HEK293 (cell line): ENCODE results near the gene ADAMTSL2.

ENCODE experiments used
- CTCF ChIA-PET: fragments of 350-600 bp; formaldehyde crosslinking; extraction: SDS; loops from one replicate; lab custom pipeline; 2021; ENCODE audit warnings: antibody characterized with exemption; lab: Yijun Ruan, JAX
- POLR2A ChIA-PET: fragments of 300-600 bp; formaldehyde crosslinking; extraction: SDS; loops from one replicate; lab custom pipeline; 2020; ENCODE audit warnings: antibody characterized with exemption, inconsistent platforms; lab: Yijun Ruan, JAX
- H3K27ac ChIP-seq: fragments of 200-500 bp; sonication (Bioruptor generic); 2 replicates; pipeline ENCODE4 v1.5.1; 2014; ENCODE audit warnings: low read depth, low read length, control low read depth, inconsistent platforms; ENCODE audit errors: extremely low read depth
- H3K36me3 ChIP-seq, 2 experiments: fragments of 200-500 bp in 1 of 2; sonication (Bioruptor generic) in 1 of 2; 1 replicate in 1 of 2; 2 replicates in 1 of 2; pipeline ENCODE4 v1.5.1; 2014 to 2017; ENCODE audit warnings: inconsistent platforms in 2 of 2, low read length in 2 of 2; ENCODE audit not compliant: control insufficient read depth in 2 of 2, insufficient read depth in 1 of 2
- H3K4me1 ChIP-seq: fragments of 200-500 bp; sonication (Bioruptor generic); 2 replicates; pipeline ENCODE4 v1.5.1; 2014; ENCODE audit warnings: mild to moderate bottlenecking, low read length, inconsistent platforms; ENCODE audit not compliant: control insufficient read depth, insufficient read depth
- H3K4me3 ChIP-seq: 2 replicates; pipeline ENCODE4 v1.5.1; 2011; ENCODE audit warnings: low read depth, mild to moderate bottlenecking, control low read depth, low read length, moderate library complexity
- H3K9me3 ChIP-seq: fragments of 200-500 bp; sonication (Bioruptor generic); 2 replicates; pipeline ENCODE4 v1.5.1; 2014; ENCODE audit warnings: low read depth, low read length, inconsistent platforms; ENCODE audit not compliant: control insufficient read depth, insufficient read depth
- GLI4 ChIP-seq: fragments of 450-650 bp; formaldehyde crosslinking; IDR thresholded peaks from 2 replicates; pipeline ENCODE4 v1.5.1; 2016; ENCODE audit warnings: missing biosample characterization, missing genetic modification characterization
- KLF10 ChIP-seq: fragments of 450-650 bp; IDR thresholded peaks from 2 replicates; pipeline ENCODE4 v1.5.1; 2018; ENCODE audit warnings: missing biosample characterization, mild to moderate bottlenecking, missing genetic modification characterization
- MYNN ChIP-seq: fragments of 450-650 bp; formaldehyde crosslinking; IDR thresholded peaks from 2 replicates; pipeline ENCODE4 v1.5.1; 2016; ENCODE audit warnings: missing biosample characterization, missing genetic modification characterization, borderline replicate concordance
- OSR2 ChIP-seq: fragments of 450-650 bp; formaldehyde crosslinking; IDR thresholded peaks from 2 replicates; pipeline ENCODE4 v1.5.1; 2016; ENCODE audit warnings: missing biosample characterization, missing genetic modification characterization
- SALL2 ChIP-seq: fragments of 450-650 bp; formaldehyde crosslinking; IDR thresholded peaks from 2 replicates; pipeline ENCODE4 v1.5.0; 2017; ENCODE audit warnings: missing biosample characterization, mild to moderate bottlenecking, missing genetic modification characterization, borderline replicate concordance
- YY1 ChIP-seq: fragments of 450-650 bp; formaldehyde crosslinking; IDR thresholded peaks from 2 replicates; pipeline ENCODE4 v1.5.1; 2018; ENCODE audit warnings: missing biosample characterization, missing genetic modification characterization
- ZFP69B ChIP-seq: fragments of 450-650 bp; formaldehyde crosslinking; IDR thresholded peaks from 2 replicates; pipeline ENCODE4 v1.5.1; 2016; ENCODE audit warnings: missing biosample characterization, missing genetic modification characterization
- ZNF24 ChIP-seq: fragments of 450-650 bp; formaldehyde crosslinking; IDR thresholded peaks from 2 replicates; pipeline ENCODE4 v1.5.1; 2016; ENCODE audit warnings: missing biosample characterization, missing genetic modification characterization
- ZNF423 ChIP-seq: fragments of 450-650 bp; formaldehyde crosslinking; IDR thresholded peaks from 2 replicates; pipeline ENCODE4 v1.5.1; 2016; ENCODE audit warnings: missing biosample characterization, missing genetic modification characterization
- ZNF473 ChIP-seq: fragments of 450-650 bp; formaldehyde crosslinking; IDR thresholded peaks from 2 replicates; pipeline ENCODE4 v1.5.1; 2017; ENCODE audit warnings: missing biosample characterization, missing genetic modification characterization
- ZNF555 ChIP-seq: fragments of 450-650 bp; formaldehyde crosslinking; conservative IDR thresholded peaks from 2 replicates; pipeline ENCODE4 v1.5.1; 2017; ENCODE audit warnings: missing biosample characterization, mild to moderate bottlenecking, missing genetic modification characterization, inconsistent platforms
- ZNF585B ChIP-seq: fragments of 450-650 bp; formaldehyde crosslinking; IDR thresholded peaks from 2 replicates; pipeline ENCODE4 v1.5.1; 2016; ENCODE audit warnings: missing biosample characterization, missing genetic modification characterization
- ZNF621 ChIP-seq: fragments of 450-650 bp; formaldehyde crosslinking; IDR thresholded peaks from 2 replicates; pipeline ENCODE4 v1.5.1; 2017; ENCODE audit warnings: missing biosample characterization, missing genetic modification characterization
- ZNF747 ChIP-seq: fragments of 450-650 bp; formaldehyde crosslinking; IDR thresholded peaks from 2 replicates; pipeline ENCODE4 v1.5.1; 2016; ENCODE audit warnings: missing biosample characterization, missing genetic modification characterization
- ZNF792 ChIP-seq: fragments of 450-650 bp; formaldehyde crosslinking; IDR thresholded peaks from 2 replicates; pipeline ENCODE4 v1.5.1; 2016; ENCODE audit warnings: missing biosample characterization, missing genetic modification characterization
- ZNF837 ChIP-seq: fragments of 450-650 bp; formaldehyde crosslinking; IDR thresholded peaks from 2 replicates; pipeline ENCODE4 v1.5.1; 2016; ENCODE audit warnings: missing biosample characterization, missing genetic modification characterization
- TF ChIP-seq, protein P1 (sequence below): fragments of 450-650 bp; IDR thresholded peaks from 2 replicates; pipeline ENCODE4 v1.5.1; 2018; ENCODE audit warnings: missing biosample characterization, mild to moderate bottlenecking, missing genetic modification characterization
- TF ChIP-seq, protein P2 (sequence below): fragments of 450-650 bp; formaldehyde crosslinking; IDR thresholded peaks from 2 replicates; pipeline ENCODE4 v1.5.1; 2016; ENCODE audit warnings: missing biosample characterization, missing genetic modification characterization
- TF ChIP-seq, protein P3 (sequence below): fragments of 450-650 bp; formaldehyde crosslinking; IDR thresholded peaks from 2 replicates; pipeline ENCODE4 v1.5.1; 2016; ENCODE audit warnings: missing biosample characterization, missing genetic modification characterization

ADAMTSL2 gene

DNA sequence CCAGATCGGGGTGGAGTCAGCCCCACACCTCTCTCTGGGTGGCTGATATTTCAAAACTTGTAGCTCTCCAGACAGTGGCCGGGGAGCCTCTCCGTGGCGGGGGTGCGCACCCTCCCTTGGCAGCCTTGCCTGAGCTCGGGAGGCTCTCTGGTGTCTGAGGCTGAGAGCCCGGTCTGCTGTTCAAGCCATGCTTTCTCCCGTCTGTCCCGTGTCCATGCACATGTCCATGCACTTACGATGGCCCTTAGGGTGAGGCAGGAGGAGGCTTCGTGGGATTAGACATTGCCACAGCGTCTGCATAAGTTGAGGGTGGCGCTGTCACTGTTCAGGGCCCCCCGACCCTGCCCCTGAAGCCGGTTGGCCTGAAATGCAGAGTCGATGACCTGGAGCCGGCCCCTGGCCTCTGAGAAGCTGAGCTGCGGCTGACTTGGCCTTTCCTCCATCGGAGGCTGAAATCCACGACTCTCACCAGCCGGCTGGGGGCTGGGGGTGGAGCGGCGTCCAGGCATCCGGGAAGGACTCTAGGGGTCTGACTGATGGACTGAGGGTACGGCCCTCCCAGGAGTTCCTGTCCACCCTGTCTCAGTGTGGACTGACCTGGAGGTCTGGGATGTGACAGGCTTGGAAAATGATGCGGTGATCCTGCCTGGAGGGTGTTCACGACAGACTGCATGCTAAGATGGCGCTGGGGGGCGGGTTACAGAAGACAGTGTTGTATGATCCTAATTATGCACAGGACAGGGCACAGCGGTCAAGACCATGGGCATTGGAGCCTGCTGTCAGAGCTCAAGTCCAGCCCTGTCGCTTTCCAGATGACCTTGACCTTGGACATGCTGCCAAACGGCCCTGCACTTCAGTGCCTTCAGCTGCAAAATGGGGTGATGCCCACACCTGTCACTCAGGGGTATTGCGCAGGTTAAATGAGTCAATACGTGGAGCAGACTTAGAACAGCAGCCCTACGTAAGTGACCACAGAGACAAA is 37.4 kb upstream of the ADAMTSL2 start:
- POLR2A ChIA-PET, result no interaction called here
- TF ChIP-seq GLI4 (tag by site-specific recombination) (no peak), ZNF792 (tag by site-specific recombination) (no peak), SALL2 (no peak), ZNF747 (tag by site-specific recombination) (no peak), ZNF837 (no peak)
- TF ChIP-seq, protein P1, sequence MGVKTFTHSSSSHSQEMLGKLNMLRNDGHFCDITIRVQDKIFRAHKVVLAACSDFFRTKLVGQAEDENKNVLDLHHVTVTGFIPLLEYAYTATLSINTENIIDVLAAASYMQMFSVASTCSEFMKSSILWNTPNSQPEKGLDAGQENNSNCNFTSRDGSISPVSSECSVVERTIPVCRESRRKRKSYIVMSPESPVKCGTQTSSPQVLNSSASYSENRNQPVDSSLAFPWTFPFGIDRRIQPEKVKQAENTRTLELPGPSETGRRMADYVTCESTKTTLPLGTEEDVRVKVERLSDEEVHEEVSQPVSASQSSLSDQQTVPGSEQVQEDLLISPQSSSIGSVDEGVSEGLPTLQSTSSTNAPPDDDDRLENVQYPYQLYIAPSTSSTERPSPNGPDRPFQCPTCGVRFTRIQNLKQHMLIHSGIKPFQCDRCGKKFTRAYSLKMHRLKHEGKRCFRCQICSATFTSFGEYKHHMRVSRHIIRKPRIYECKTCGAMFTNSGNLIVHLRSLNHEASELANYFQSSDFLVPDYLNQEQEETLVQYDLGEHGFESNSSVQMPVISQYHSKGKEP, result no peak
- CTCF ChIA-PET, result interaction anchor here (0.7 to 2.6 kb wide), 3 partner anchors 9 to 11 kb away, joined by 3 to 36 read pairs (median 7); no protein-coding TSS in a partner anchor

DNA sequence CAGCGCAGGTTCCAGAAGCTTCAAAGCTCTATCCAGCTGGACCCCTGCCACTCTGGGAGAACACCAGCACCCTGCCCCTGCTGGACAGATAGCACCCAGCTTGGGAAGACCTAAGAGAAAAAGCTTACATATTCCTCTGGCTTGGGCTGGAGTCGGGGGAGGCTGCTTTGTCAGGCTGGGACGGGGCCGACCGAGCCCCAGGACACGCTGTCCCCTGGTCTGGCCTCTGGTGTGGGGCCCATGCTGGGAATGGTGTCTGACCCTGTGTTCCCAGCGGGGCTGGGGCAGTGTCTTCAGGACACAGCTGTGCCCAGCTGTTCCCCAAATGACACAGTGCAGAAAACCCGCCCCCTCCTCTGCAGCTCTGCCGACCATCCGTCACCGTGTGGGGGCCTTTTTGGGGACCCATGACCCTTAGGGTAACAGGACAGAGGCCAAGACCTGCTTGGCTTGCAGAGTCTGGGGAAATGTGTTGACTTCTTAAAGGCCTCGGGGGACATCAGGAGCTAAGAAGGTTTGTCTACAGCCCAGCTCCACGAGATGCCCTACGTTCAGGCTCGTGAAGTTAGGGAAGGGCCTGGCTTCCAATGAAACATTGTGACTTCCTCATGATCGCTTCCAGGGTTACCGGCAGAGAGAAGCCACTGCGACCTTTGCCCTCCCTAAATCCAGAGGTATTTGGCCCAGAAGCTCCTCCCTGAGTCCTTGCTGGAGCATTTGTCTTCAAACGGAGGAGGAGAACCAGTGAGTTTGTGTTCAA is 35.2 kb upstream of the ADAMTSL2 start:
- ChIA-PET POLR2A (no interaction called here), CTCF (interaction anchor here (0.6 to 3.1 kb wide), 7 partner anchors 10 to 477 kb away, joined by 3 to 16 read pairs (median 4); no protein-coding TSS in a partner anchor)
- H3K9me3 ChIP-seq, result no peaks in the 10 kb centered on the region
- no peaks in the 10 kb centered on the region for H3K4me1 ChIP-seq
- H3K36me3 ChIP-seq, result no peaks in the 10 kb centered on the region
- TF ChIP-seq YY1, result no peak
- H3K27ac ChIP-seq, result no peak overlapping the region
- no peak overlapping the region for H3K4me3 ChIP-seq

More for the DNA sequence above, 37.4 kb upstream of the ADAMTSL2 start:
- Histone ChIP-seq H3K4me3 (no peak overlapping the region), H3K36me3 (no peaks in the 10 kb centered on the region), H3K9me3 (no peaks in the 10 kb centered on the region), H3K4me1 (no peaks in the 10 kb centered on the region), H3K27ac (no peak overlapping the region)

DNA sequence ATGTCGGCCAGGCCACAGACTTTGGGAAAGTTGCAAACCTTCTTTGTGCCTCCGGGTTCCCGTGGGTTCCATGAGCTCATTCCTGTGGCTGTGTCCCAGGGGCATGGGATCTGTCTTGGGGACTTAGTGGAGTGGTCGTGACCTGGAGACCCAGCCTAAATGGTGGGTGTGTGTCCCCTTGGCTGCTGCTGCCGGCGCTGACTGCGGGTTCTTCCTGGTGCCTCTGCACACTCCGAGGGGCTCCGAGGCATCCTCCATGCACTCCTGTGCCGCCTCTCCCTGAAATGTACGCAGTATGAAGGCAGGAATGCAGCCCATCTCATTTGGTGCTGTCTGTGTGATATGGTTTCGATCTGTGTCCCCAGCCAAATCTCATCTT is 34.6 kb upstream of the ADAMTSL2 start:
- no peak for TF ChIP-seq ZNF423 (tag by site-specific recombination)
- TF ChIP-seq, protein P2, sequence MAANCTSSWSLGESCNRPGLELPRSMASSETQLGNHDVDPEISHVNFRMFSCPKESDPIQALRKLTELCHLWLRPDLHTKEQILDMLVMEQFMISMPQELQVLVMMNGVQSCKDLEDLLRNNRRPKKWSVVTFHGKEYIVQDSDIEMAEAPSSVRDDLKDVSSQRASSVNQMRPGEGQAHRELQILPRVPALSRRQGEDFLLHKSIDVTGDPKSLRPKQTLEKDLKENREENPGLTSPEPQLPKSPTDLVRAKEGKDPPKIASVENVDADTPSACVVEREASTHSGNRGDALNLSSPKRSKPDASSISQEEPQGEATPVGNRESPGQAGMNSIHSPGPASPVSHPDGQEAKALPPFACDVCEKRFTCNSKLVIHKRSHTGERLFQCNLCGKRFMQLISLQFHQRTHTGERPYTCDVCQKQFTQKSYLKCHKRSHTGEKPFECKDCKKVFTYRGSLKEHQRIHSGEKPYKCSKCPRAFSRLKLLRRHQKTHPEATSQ (tag by site-specific recombination), result no peak
- no peak for TF ChIP-seq ZNF473 (tag by site-specific recombination)
- no peak for TF ChIP-seq KLF10 (tag by site-specific recombination)
- TF ChIP-seq ZNF24, result no peak
- TF ChIP-seq, protein P3, sequence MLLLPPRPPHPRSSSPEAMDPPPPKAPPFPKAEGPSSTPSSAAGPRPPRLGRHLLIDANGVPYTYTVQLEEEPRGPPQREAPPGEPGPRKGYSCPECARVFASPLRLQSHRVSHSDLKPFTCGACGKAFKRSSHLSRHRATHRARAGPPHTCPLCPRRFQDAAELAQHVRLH, result no peak
- TF ChIP-seq ZFP69B, result no peak
- no peak for TF ChIP-seq OSR2 (tag by site-specific recombination)
- TF ChIP-seq ZNF585B (tag by site-specific recombination), result no peak
- no peak for TF ChIP-seq ZNF621 (tag by site-specific recombination)
- TF ChIP-seq ZNF555 (tag by site-specific recombination), result no peak
- no peak for TF ChIP-seq MYNN (tag by site-specific recombination)
- TF ChIP-seq, all 188 proteins: peak for 0
- Histone ChIP-seq H3K27ac (no peak overlapping the region), H3K4me1 (no peaks in the 10 kb centered on the region), H3K9me3 (no peaks in the 10 kb centered on the region), H3K4me3 (no peak overlapping the region), H3K36me3 (no peaks in the 10 kb centered on the region)
- ChIA-PET POLR2A (no interaction called here), CTCF (interaction anchor here (0.5 to 3.1 kb wide), 7 partner anchors 14 to 478 kb away, joined by 3 to 16 read pairs (median 3); no protein-coding TSS in a partner anchor)
